ENCODE data around the gene P2RX3. TPM values are rescaled to one million over a fixed set of nuclear protein-coding genes. Genes with fewer than 3 reads are reported as not detected.

P2RX3 gene
- total RNA-seq, 4 donors from 2014 or later: not detected

DNA sequence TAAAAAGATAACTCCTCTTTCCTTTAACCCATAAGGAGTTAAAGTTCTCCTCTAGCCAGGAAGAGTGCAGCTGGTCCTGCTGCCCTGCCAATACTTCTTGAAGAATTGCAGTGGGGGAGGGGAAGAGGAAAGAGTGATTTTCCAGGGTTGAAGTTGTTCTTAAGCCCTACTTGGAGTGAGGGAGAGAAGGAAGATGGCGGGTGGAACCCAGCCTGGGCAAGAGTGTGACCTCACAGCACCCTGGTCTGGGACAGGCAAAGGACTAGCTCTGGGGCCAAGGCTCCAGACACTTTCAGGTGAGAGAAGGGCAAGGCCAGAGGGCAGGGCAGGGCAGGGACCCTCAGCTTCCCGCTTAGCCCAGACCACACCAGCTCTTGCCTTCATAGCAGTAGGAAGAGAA, 20.0 kb upstream of the P2RX3 start:
- peaks cover 37 to 100% (median 74%) of the 10 kb centered on the region in 3 donors for H3K4me1 ChIP-seq
- DNase-seq: no peak

DNA sequence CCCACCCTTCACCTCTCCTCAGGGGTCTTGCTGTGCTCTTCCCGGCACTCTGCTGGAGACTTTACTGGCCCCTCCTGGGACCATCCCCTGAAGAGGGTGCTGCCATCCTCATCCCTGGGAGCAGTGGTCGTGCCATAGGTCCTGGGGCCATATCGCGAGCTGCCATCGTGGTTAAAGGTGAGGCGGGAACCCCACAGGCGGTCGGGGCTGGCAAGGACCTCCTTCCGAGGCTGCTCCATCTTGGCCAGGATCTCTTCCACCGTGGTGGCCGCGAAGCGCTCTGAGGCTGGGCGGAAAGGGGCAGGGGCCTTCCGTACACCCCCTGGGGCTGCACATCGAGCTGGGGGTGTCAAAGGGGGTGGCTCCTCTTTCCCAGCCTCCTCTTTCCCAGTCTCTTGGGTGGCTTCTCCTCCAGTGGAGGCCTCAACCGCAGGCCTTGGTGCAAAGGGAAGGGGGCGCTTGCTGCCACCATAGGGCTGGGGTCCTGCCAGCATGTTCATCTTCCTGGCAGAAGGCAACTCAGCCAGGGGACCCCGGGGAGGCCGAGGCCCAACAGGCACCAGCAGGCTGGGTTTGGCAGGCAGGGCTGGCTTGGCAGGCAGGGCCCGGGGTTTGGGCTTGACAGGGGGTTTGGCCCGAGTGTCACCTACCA, 18.0 kb upstream of the P2RX3 start:
- Histone ChIP-seq H3K4me3 (peak overlapping the region in 3 of 4 donors; percentile 6 to 93 (median 31)), H3K9me3 (no peaks in the 10 kb centered on the region), H3K36me3 (peaks cover 28 to 57% (median 30%) of the 10 kb centered on the region in 3 donors), H3K27ac (peak overlapping the region; percentile 96 to 100 (median 99)), H3K4me1 (peaks cover 37 to 91% (median 72%) of the 10 kb centered on the region in 3 donors), H3K27me3 (no peaks in the 10 kb centered on the region)
- DNase-seq: no peak
- intact Hi-C loops (cut with DNase I): no loop called here
- 44 to 78% methylated on average over 4 to 16 of the region's 22 CpGs for WGBS, 2 donors
- no peak for TF ChIP-seq POLR2A (IDR thresholded peaks at IDR 0.05)
- TF ChIP-seq, protein P1, sequence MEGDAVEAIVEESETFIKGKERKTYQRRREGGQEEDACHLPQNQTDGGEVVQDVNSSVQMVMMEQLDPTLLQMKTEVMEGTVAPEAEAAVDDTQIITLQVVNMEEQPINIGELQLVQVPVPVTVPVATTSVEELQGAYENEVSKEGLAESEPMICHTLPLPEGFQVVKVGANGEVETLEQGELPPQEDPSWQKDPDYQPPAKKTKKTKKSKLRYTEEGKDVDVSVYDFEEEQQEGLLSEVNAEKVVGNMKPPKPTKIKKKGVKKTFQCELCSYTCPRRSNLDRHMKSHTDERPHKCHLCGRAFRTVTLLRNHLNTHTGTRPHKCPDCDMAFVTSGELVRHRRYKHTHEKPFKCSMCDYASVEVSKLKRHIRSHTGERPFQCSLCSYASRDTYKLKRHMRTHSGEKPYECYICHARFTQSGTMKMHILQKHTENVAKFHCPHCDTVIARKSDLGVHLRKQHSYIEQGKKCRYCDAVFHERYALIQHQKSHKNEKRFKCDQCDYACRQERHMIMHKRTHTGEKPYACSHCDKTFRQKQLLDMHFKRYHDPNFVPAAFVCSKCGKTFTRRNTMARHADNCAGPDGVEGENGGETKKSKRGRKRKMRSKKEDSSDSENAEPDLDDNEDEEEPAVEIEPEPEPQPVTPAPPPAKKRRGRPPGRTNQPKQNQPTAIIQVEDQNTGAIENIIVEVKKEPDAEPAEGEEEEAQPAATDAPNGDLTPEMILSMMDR (IDR thresholded peaks at IDR 0.05): no peak

More for the DNA sequence above, 20.0 kb upstream of the P2RX3 start:
- WGBS, 2 donors: 37 to 57% methylated on average over 1 to 2 of the region's 2 CpGs
- Histone ChIP-seq H3K9me3 (no peaks in the 10 kb centered on the region), H3K36me3 (peaks cover 39 to 77% (median 44%) of the 10 kb centered on the region in 3 donors), H3K27ac (peak overlapping the region; percentile 28 to 100 (median 56)), H3K4me3 (peak overlapping the region in 2 of 4 donors; percentile 5 to 24), H3K27me3 (no peaks in the 10 kb centered on the region)
- TF ChIP-seq POLR2A (IDR thresholded peaks at IDR 0.05): no peak
- TF ChIP-seq, protein P1 (IDR thresholded peaks at IDR 0.05): no peak
- intact Hi-C loops (cut with DNase I): no loop called here

DNA sequence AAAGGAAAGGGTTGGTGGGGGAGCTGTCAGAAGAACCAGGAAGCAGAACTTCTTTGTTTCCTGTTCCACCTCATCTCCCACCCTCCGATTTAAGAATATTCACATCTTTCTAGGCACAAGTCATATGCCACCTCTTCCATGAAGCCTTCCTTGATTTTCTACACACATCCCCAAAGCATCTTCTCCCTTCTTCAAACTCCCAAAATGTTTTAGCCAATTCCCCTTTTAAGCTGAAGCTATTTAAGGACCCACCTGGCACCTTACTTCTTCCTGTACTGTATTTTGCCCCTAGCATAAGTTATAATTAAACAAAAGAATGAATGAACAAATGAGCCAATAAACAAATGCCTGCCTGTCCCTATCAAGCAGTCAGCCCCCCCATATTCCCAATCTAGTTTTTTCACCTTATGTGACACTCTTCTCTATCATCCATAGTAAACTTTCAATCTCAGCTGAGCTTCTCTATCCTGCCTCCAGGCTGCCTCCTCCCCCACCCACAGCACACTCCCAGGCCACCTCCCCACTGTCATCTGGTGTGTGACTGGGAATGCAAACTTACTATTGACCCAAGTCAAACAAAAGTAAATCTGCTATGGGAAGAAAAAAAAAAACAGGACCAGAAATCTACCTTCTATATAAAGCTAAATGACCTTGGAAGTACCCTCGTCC, 17.3 kb upstream of the P2RX3 start:
- TF ChIP-seq, protein P1 (IDR thresholded peaks at IDR 0.05): no peak
- TF ChIP-seq POLR2A (IDR thresholded peaks at IDR 0.05): no peak
- peak overlapping the region in 3 of 4 donors; percentile 86 to 93 (median 86) for H3K4me3 ChIP-seq
- H3K27me3 ChIP-seq: no peaks in the 10 kb centered on the region
- WGBS, 2 donors: 61 to 62% methylated on average over 2 of the region's 2 CpGs
- H3K9me3 ChIP-seq: no peaks in the 10 kb centered on the region
- peaks cover 28 to 50% (median 29%) of the 10 kb centered on the region in 3 donors for H3K36me3 ChIP-seq
- peak overlapping the region; percentile 96 to 100 (median 99) for H3K27ac ChIP-seq
- intact Hi-C loops (cut with DNase I): no loop called here
- DNase-seq: no peak
- peaks cover 42 to 91% (median 71%) of the 10 kb centered on the region in 3 donors for H3K4me1 ChIP-seq

DNA sequence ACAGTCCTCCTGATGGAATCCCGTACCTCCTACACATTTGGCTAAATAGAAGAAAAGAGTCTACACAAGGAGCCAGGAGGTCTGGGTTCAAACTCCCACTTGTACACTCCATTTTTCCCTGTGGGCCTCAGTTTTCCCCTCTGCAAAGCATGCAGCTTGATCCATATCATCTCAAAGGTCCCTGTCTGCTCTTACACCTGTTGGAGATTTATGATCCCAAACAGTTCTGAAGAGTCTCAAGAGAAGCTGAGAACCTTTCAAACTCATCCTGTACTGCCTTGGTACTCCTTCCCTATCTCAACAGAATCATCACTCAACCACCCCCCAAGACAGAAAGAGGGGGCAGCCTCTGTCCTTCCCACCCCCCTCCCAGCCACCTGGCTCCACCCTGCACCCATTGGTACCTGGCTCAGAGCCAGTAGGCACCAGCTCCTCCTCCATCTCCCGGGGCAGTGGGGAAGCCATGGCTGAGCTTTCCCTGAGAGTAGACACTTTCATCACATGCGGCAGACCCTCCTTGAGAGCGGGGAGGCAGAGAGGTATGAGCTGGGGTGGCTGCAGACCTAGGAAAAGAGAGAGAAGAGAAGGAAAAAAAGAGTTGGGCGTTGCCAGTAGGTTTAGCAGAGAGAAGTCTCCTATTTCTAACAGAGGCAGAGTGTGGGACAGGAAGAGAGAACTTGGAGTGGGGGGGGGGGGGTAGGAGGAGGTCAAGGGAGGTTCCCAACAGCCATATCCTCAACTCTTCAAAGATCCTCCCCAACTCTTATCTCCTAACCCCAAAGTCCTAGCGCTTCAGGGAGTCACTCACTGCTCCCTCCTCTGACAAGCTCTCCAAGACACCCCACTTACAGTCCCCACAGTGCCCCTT, 16.5 kb upstream of the P2RX3 start:
- H3K27ac ChIP-seq: peak overlapping the region; percentile 96 to 100 (median 99)
- TF ChIP-seq POLR2A (IDR thresholded peaks at IDR 0.05): no peak
- TF ChIP-seq, protein P1 (IDR thresholded peaks at IDR 0.05): no peak
- H3K27me3 ChIP-seq: no peaks in the 10 kb centered on the region
- H3K9me3 ChIP-seq: no peaks in the 10 kb centered on the region
- DNase-seq: no peak
- 19 to 45% methylated on average over 3 to 4 of the region's 6 CpGs for WGBS, 2 donors
- peaks cover 21 to 50% (median 24%) of the 10 kb centered on the region in 3 donors for H3K36me3 ChIP-seq
- H3K4me3 ChIP-seq: peak overlapping the region; percentile 28 to 93 (median 86)
- peaks cover 50 to 91% (median 71%) of the 10 kb centered on the region in 3 donors for H3K4me1 ChIP-seq
- intact Hi-C loops (cut with DNase I): no loop called here
